Stimulated activated CD4-positive, alpha-beta T cell treated with anti-CD3 and anti-CD28 coated beads, Interleukin-2, amount 100 ng/mL, for 4 hours (primary cell): Measurements from ENCODE around the gene TBX4.
"Not testable (repeated sequence)": the region's sequence is repeated elsewhere in the genome, so short reads cannot be mapped to it uniquely, and the experiment has no call there.

ENCODE experiments used
- DNase-seq: peaks from one replicate; pipeline ENCODE4 v3.0.0-alpha.2; 2020; ENCODE audit warnings: low read depth

The TBX4 gene

DNA sequence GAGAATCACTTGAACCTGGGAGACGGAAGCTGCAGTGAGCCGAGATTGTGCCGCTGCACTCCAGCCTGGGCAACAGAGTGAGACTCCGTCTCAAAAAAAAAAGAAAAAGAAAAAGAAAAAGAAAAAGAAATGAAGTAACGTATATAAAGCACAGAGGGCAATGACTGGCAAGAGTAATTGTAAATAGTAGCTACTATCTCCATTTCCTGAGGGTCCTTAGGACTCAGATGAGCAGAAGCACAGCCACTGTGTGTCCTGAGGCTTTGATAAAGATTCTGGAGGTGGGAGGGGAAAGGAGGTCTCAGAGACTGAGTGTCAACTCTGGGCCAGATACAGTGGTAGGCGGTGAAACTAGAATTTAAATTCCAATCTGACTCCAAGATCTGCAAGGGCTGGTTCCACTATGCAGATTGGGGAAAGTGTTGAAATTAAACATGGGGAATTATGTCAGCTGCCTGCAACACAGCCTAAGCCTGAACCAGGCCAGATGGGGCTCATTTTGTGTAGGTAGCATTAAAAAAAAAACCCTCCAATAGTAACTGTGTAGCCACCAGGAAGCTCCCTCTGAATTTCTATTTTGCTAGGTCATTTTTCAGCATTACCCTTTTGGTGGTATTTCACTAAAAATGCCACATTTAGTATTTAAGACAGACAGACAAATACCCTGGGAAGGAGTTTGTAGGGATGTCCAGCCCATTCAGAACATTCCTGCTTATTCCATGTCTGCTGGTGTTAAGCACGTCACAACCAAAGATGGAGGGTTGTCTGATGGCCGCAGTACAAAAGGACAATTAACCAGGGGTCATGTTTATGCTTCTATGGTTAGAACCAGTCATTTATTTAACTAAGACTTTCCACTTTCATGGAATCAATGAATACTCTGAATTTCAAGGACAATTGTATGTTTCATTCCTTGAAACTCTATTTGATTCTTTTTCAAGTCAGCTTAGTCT lies 46.1 kb downstream of the TBX4 start:
- no peak for DNase-seq

DNA sequence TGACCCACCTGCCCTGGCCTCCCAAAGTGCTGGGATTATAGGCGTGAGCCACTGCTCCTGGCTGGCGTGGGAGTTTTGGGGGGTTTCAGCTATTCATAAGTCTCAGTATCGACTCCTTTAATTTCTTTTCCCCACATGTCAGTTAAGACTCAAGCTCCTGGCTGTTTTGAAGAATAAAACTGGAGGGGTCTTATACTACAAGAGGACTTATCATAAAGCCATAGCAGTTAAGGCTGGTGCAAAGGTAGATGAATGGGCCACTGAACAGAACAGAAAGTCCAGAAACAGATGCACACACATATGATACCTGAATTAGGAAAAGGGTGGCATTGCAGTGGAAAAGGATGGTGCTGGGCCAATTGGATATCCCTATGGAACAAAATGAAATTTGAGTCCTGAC lies 47.4 kb downstream of the TBX4 start:
- DNase-seq = no peak

DNA sequence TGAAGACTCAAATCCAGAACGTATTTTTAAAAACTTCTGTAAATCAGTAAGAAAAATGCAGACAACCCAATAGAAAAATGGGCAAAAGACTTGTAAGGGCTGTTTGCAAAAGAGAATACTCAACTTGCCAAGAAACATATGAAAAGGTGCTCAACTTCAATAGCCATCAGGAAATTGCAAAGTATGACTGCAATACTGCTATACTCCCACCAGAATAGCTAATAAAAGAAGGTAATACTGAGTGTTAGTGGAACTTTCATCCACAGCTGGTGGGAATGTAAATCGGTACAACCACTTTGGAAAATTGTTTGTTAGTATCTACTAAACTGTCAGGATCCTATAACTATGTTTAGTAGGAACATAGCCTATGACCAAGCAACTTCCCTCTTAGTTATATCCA lies 48.1 kb downstream of the TBX4 start:
- DNase-seq = no peak

DNA sequence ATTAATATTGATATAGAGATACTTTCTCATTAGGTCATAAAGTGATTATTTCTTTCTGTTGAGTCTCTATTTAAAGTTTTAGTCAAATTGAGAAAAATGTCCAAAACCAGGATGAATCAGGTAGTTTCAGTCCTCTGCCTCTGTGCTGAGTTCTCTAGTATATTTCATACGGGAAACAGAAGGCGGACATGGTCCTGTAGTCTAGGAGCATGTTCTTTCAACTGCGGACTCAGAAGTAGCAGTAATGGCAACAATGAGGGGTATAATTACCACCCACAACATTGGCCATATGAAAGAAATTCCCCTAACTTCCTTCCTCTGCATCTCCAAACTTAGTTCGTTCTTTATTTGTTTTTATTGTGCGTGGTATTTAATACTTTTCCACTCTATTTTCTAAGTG lies 50.1 kb downstream of the TBX4 start:
- no peak for DNase-seq

DNA sequence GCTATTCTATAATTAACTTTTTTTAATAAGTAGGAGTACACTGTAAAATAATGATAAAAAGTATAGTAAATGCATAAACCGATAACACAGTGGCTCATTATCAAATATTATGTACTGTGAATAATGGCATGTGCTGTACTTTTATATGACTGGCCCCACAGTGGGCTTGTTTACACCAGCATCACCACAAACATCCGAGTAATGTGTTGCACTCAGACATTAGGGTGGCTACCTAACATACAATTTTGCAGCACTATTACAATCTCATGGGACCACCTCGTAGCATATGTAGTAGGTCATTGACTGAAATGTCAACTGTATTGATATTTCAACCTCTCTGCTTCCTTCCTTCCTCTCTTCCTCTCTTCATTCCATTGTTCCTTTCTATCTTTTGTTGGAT lies 51.7 kb downstream of the TBX4 start:
- no peak for DNase-seq

DNA sequence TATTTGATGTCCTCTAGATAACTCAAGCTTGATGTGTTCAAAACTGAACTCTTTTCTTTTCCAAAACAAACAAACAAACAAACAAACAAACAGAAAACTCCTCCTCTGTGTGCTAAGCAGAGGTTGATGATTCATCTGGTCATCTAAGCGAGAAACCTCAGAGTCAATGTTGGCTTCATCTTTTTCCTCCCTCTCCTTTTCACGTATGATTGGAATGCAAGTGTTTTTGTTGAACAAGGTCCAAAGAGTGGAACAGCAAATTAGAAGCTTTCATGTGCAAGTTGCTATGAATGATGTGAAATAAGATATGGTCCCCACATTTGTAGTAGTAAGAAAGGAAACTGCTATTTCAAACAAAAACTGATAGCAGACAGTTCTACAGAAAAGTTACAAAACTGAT lies 52.5 kb downstream of the TBX4 start:
- DNase-seq = no peak

DNA sequence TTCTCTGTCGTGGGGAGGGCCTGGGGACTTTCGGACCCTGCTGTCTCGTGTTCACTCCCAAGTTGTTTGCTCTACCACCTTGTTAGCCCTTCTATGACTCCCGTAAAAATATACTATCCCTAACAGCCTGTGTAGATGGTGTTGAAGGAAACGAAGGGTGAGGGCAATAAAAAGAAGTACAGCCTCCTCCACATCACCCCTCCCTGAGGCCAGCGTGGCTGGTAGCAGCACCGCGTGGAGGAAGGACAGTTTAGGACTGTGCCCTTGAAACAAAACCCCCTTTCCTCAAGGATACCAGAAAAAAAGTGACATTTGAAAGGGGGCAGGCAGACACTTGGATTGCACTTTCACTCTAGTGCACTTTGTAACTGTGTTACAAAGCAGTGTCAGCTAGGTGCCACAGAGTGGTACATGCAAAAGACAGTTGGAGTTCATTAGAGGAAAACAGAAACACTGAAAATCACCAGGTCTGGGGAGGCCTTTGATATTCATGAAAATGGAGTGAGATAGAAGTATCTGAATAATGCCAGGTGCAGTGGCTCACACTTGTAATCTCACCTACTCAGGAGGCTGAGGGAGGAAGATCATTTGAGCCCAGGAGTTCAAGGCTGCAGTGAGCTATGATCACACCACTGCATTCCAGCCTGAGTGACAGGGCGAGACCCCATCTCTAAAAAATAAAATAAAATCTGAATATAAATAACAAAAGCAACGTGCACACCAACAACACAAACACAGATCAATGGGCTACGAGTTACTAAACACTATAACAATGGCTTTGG lies 53.8 kb downstream of the TBX4 start:
- DNase-seq = no peak

DNA sequence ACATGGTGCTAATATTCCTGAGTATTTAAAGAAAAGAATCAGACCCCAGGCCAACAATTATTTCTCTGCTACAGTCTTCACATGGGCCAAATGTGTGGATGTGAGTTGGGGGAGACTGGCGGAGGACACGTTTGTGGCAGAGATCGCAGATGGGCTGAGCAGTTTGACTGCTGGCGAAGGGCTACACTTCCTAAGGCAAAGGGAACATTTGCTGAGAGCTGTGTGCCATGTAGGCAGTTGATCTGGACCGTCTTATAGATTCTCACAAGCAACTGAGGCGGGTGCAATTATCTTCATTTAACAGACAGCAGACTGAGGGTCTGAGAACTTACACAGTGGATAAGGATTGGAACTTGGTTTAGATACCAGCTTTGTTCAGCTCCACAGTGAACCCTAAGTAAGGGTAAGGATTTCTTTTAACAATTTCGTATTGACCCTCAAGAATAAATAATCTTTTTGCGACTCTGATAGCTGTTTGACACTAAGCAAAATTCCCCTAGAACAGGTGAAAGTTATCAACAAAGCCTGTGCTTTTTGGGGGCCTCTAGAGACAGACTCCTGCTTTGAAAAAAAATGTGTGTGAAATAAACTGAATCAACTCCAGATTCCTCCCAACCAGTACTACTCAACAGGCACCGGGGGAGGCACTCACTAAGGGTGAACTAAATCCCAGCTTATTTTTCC lies 55.3 kb downstream of the TBX4 start:
- no peak for DNase-seq

DNA sequence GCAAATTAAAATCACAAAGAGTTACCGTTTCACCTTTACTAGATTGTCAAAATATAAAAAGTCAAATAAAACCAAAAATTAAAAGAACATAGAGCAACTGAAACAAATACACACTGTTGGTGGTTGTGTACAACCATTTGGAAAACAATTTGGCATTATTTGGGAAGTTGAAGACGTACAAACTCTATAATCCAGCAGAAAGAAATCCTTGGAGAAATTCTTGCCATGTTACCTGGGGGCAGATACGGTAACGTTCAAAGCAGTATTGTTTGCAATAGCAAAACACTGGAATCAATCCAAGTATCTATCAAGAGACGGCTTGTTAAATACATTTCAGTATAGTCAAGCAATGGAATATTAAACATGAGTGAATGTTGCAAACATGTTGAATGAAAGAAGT lies 56.7 kb downstream of the TBX4 start:
- DNase-seq = no peak

DNA sequence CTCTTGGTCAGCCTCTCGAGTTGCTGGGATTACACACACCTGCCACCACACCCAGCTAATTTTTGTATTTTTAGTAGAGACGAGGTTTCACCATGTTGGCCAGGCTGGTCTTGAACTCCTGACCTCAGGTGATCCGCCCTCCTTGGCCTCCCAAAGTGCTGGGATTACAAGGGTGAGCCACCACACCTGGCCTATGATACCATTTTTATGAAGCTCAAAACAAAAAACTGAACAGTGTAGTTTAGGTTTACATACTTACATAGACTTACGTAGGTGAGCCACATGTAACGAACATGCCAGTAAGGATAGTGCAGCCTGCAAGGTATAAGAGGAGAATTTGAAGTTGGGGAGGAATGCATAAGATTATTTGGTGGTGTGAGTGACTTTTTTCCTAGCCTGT lies 57.2 kb downstream of the TBX4 start:
- not testable (repeated sequence) for DNase-seq

DNA sequence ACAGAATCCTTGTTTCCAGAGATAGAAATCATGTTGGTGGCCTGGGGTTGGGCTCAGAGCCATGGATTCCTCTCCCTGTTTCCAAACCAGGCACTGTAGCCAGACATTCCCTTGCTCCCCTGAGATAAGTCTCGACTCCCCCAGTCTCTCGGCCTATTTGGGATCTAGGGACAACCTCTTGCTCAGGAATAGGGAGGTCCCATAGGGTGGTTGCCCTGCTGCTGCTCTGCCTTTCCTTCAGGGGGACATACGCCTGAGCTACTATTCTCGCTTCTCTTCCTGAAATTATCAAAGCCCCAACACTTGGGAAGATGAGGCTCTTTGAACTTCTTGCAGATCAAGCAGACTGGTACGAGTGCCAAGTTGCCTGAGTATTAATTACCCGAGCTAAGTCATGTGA lies 58.0 kb downstream of the TBX4 start:
- DNase-seq = no peak

DNA sequence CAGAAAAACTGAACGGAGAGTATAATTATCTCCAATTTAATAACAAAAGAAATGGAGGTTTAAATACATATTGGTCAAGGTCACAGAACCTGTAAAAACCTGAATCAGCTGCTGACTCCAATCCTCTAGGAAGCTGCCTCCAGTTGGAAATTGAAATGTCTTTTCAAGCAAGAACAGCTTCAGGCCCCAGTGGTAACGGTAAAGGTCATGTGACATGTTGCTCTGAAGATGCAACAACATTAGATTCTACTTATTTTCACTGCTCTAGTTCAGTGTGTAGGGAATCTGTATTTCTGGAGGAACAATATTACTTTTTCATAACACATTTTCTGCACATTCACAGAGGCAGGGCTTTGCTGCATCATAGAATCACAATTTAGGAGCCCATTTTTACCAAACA lies 58.8 kb downstream of the TBX4 start:
- DNase-seq = no peak

DNA sequence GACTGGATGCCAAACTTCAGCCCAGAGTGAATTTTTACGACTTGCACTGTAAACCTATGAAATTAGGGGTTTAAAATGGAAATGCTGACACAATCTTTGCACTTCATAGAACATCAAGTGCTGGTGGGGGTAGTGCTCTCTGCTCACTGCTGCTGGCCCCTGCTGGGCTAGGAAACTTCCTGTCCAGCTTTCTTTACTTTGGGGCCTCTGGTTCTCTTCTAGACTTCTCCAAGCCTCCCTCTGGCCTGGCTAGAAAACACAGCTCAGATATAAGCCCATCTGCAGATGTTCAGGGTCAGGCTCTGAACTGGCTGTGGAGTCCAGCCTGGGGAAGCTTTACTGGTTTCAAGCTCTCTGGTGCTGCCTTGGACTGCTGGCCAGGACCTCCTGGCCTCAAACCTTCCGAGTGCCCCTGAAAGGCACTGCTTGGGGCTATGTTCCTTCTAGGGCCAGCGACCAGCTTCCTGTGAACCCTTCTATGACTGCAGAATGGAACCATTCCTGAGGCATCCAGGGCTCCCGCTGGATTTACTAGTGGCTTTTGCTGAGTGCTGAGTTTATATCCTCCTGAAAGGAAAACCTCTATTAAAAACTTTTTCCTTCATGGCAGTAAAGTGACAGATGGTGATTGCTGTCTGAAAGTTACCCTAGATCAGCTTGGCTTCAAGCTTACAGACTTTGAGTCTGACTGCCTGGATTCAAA lies 59.4 kb downstream of the TBX4 start:
- no peak for DNase-seq

DNA sequence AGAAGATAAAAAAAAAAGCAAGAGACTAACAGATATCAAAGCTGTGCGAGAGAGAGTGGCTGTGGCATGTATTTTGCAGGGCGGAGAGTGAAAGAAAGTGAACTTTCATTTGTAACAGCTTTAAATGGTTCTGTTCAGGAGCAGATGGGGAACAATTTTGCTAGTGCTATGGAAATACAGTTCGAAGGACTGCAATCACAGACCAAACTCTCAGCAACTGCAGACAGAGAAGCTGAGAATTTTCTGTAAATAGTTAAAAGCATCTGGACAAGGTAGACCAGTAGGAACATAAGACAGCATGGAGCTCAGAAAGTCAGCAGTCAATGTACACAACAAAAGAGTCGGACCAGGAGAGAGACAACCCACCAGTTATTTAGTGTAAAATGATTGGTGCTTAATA lies 62.3 kb downstream of the TBX4 start:
- no peak for DNase-seq

DNA sequence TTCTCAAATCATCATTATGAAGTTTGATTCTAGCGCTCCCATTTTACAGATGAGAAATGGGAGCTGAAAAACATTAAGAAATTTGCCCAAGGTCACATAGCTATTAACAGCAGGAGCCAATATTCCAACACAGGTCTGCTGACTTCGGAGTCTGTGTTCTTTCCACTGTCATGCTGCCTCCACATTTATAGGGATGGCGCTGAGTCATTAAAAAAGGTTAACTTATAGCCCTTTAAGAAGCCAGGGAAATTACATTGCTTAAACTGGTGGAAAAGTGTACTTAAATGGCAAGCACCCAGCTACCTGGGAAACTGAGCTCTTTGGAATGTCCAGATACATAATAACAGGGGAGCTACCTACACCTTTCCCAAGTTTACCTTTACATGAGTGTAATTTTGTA lies 65.0 kb downstream of the TBX4 start:
- DNase-seq = no peak

DNA sequence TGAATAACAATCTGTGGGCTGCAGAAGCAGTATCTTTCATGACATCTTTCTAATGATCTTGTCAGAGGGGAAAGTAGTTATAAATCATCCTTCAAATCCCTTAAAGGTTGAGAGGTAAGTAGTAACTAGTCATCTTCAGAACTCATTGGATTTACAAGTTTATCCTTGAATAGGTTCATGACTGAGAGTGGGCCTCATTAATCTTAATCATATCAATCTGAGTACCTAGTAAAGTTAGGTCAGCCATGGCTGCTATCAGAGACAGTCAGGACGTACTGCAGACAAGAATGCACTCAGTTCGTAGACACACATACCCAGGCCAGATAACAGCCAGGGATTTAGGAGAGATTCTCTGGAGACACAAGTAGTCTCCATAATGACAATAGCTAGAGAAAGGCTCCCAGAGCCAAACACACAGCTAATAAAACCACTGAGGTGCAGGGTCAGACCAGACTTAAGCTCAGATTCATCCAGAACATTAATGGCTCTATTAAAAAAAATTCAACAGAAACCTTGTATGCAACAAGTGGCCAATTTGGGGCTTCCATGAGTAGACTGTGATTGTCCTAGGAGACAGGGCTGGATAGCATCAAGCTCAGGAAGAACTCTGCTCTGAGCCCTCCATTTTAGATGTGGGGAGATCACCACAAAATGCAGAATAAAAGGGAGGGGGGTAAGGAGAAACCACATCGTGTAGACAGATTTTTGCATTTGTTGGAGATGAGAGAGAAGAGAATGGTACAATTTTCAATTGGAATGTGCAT lies 65.8 kb downstream of the TBX4 start:
- no peak for DNase-seq

DNA sequence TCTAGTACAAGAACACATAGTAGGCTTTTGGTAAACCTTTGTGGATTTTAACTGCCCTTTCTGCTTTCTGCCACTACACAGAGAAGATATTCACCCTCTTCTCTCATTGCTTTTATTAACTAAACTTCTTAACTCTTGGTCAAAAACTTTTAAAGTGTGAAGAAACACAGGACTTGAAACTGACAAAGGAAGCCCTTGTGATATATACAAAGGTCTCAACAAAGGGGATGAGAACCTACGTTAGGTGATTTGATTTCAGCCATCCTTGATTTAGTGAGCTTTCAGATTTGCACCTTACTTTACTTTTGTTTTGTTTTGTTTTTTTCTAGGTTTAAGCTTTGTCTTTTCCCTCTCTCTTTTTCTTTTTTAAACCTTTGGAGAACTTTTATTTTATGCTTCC lies 66.9 kb downstream of the TBX4 start:
- no peak for DNase-seq

DNA sequence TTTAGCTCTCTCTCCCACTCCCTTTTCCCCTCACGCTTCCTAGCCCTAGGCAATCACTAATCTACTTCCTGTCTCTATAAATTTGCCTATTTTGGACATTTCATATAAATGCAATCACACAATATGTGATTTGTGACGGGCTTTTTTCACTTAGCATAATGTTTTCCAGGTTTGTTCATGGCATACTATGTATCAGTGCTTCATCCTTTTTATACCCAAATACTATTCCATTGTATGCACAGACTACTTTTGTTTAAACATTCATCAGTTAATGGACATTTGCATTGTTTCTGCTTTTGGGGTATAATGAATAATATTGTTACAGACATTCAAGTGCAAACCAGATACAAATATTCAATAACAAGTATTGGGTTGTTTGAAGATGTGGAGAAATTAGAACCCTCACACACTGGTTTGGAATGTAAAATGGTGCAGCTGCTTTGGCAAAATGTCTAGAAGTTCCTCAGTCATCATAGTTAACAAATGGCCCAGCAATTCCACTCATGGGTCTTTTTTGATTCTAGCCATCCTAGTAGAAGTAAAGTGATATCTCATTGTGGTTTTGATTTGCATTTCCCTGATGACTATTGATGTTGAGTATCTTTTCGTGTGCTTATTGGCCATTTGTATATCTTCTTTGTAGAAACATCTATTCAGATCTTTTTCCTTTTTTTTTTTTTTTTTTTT lies 67.7 kb downstream of the TBX4 start:
- DNase-seq = no peak

DNA sequence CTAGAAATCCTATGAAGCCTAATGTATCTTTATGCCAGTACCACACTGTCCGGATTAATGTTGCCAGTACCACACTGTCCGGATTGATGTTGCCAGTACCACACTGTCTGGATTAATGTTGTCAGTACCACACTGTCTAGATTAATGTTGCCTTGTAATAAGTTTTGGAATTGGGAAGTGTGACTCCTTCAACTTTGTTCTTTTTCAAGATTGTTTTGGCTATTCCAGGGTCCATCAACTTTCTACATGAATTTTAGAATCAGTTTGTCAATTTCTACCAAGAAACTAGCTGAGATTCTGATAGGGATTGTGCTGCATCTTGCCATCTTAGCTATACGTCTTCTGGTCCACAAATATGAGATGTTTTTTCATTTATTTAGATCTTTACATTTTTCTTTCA lies 68.7 kb downstream of the TBX4 start:
- DNase-seq = no peak

DNA sequence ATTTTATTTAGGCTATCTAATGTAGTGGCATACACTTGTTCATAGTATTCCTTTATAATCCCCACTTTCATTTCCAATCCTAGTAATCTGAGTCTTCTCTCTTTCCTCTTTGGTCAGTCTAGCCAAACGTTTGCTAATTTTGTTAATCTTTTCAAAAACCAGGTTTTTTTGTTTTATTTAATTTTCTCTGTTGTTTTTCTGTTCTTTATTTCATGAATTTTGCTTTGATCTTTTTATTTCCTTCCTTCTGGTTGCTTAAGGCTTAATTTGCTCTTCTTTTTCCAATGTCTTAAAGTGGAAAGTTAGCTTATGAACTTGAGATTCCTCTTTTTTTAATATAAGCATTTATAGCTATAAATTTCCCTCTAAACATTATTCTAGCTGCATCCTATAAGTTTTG lies 69.9 kb downstream of the TBX4 start:
- DNase-seq = no peak

DNA sequence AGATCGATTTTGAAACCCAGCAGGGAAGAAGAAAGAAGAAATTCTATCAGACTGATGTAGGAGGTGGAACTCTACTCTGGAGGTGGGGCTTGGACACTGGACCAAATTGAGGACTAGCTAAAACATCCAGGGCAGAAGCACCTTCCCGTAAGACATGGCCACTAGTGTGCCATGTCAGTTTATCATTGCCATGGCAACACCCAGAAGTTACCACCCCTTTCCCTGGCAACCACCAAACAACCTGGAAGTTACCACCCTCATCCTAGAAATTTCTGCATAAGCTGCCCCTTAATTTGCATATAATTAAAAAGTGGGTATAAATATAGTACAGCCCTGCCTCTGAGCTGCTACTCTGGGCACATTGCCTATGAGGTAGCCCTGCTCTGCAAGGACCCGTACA lies 72.1 kb downstream of the TBX4 start:
- DNase-seq = no peak
